Naive thymus-derived CD4-positive, alpha-beta T cell (primary cell): Measurements from ENCODE around the gene ACTBL2. TPM values are rescaled to one million over a fixed set of nuclear protein-coding genes. Genes with fewer than 3 reads are reported as not detected.

Experiments used
- ATAC-seq: fragments of 150-1000 bp; cut with Tn5 transposase; 2 replicates; pipeline ENCODE4 v1.10.0; 2021; ENCODE audit warnings: mild to moderate bottlenecking, moderate library complexity
- CTCF ChIA-PET: fragments of 350-600 bp; sonication (Branson Sonifier 250); formaldehyde crosslinking; loops from one replicate; lab custom pipeline; 2021; ENCODE audit warnings: antibody characterized with exemption; lab: Charles Lee
- POLR2A ChIA-PET: fragments of 350-600 bp; sonication (Branson Sonifier 250); formaldehyde crosslinking; loops from one replicate; lab custom pipeline; 2021; ENCODE audit warnings: antibody characterized with exemption, inconsistent platforms; lab: Charles Lee
- DNase-seq, 9 donors: peaks; one replicate each; pipeline versions ENCODE4 v3.0.0 to v3.0.0-alpha.2; 2020 to 2022; ENCODE audit warnings: mixed read lengths in 1 of 9
- H3K27ac ChIP-seq: one replicate; pipeline ENCODE4 v1.7.0; 2013; ENCODE audit warnings: mild to moderate bottlenecking, low read depth, low read length, moderate library complexity
- H3K27me3 ChIP-seq, 2 donors: one replicate each; pipeline ENCODE4 v1.7.0; 2013; ENCODE audit warnings: low read length in 2 of 2, mild to moderate bottlenecking in 2 of 2, moderate library complexity in 2 of 2; ENCODE audit not compliant: control insufficient read depth in 2 of 2, insufficient read depth in 2 of 2
- H3K36me3 ChIP-seq, 3 experiments: 1 replicate in 2 of 3; 2 replicates in 1 of 3; pipeline ENCODE4 v1.7.0; 2013; ENCODE audit warnings: low read length in 3 of 3, mild to moderate bottlenecking in 3 of 3, moderate library complexity in 1 of 3; ENCODE audit not compliant: insufficient read depth in 3 of 3, control insufficient read depth in 2 of 3
- H3K4me1 ChIP-seq, 2 donors: one replicate each; pipeline ENCODE4 v1.7.0; 2013; ENCODE audit warnings: low read length in 2 of 2, mild to moderate bottlenecking in 2 of 2, moderate library complexity in 1 of 2; ENCODE audit not compliant: control insufficient read depth in 2 of 2, insufficient read depth in 2 of 2
- H3K4me3 ChIP-seq: 2 replicates; pipeline ENCODE4 v1.7.0; 2013; ENCODE audit warnings: mild to moderate bottlenecking, low read length
- H3K9me3 ChIP-seq, 3 experiments: 1 replicate in 2 of 3; 2 replicates in 1 of 3; pipeline ENCODE4 v1.7.0; 2013; ENCODE audit warnings: low read length in 3 of 3; ENCODE audit not compliant: control insufficient read depth in 2 of 3
- H3K27ac Mint-ChIP-seq, 9 donors: one replicate each; pipeline ENCODE4 v1.8.0; 2020 to 2022; ENCODE audit warnings: mixed read lengths in 9 of 9, mild to moderate bottlenecking in 8 of 9, moderate library complexity in 5 of 9, inconsistent platforms in 2 of 9
- H3K27me3 Mint-ChIP-seq, 5 donors: one replicate each; pipeline ENCODE4 v1.8.0; 2021 to 2022; ENCODE audit warnings: mixed read lengths in 5 of 5, mild to moderate bottlenecking in 1 of 5
- H3K36me3 Mint-ChIP-seq, 5 donors: one replicate each; pipeline ENCODE4 v1.8.0; 2020 to 2022; ENCODE audit warnings: mixed read lengths in 5 of 5, mild to moderate bottlenecking in 3 of 5, inconsistent platforms in 1 of 5
- H3K4me1 Mint-ChIP-seq, 7 donors: one replicate each; pipeline ENCODE4 v1.8.0; 2020 to 2022; ENCODE audit warnings: mixed read lengths in 7 of 7, mild to moderate bottlenecking in 3 of 7, inconsistent platforms in 1 of 7
- H3K4me3 Mint-ChIP-seq, 10 donors: one replicate each; pipeline ENCODE4 v1.8.0; 2020 to 2022; ENCODE audit warnings: mild to moderate bottlenecking in 10 of 10, mixed read lengths in 10 of 10, moderate library complexity in 6 of 10, inconsistent platforms in 2 of 10
- H3K9me3 Mint-ChIP-seq, 11 donors: one replicate each; pipeline ENCODE4 v1.8.0; 2020 to 2022; ENCODE audit warnings: mixed read lengths in 11 of 11, mild to moderate bottlenecking in 4 of 11, inconsistent platforms in 1 of 11, moderate library complexity in 1 of 11
- intact Hi-C, 2 donors: fragments of 100-400 bp; cut with micrococcal nuclease; formaldehyde crosslinking; loops; one replicate each; pipeline ENCODE4 v1.15.1; 2023
- polyA plus RNA-seq, 2 donors: library from polyadenylated mRNA; unstranded; fragments of 300-500 nt; fragmentation: Illumina TruSeq; gene quantifications; one replicate each; pipeline ENCODE4 v1.2.3, GENCODE V29; 2021
- total RNA-seq, 6 experiments: library from RNA in 5 of 6; stranded (reverse) in 5 of 6; gene quantifications; 1 replicate in 5 of 6; 2 replicates in 1 of 6; pipeline ENCODE4 v1.2.3 and lab custom pipeline; 2021 to 2026

Gene ACTBL2
- total and polyA plus RNA-seq, 7 experiments from 2014 or later: not detected

- Mint-ChIP-seq H3K27ac (peak overlapping the region in 1 of 9 donors; percentile 3), H3K4me3 (no peak overlapping the region), H3K36me3 (peaks cover 0 to 3% (median 0%) of the 10 kb centered on the region in 5 donors), H3K9me3 (peaks cover 0 to 4% (median 0%) of the 10 kb centered on the region in 11 donors), H3K27me3 (peaks cover 0 to 4% (median 0%) of the 10 kb centered on the region in 5 donors), H3K4me1 (peaks cover 0 to 7% (median 5%) of the 10 kb centered on the region in 7 donors)
- ChIA-PET POLR2A (interaction anchor here (0.6 kb wide), 1 partner anchor 148 kb away, joined by 5 read pairs; no protein-coding TSS in a partner anchor), CTCF (no interaction called here)
- no peaks in the 10 kb centered on the region for H3K9me3 ChIP-seq
- no peak overlapping the region for H3K27ac ChIP-seq
- H3K4me1 ChIP-seq: no peaks in the 10 kb centered on the region
- intact Hi-C loops: no loop called here
- H3K36me3 ChIP-seq: no peaks in the 10 kb centered on the region
- ATAC-seq (no peak), DNase-seq (no peak)
- no peak overlapping the region for H3K4me3 ChIP-seq
- H3K27me3 ChIP-seq: no peaks in the 10 kb centered on the region
Measured at GRCh38 chr5:57488215-57488955, 5.8 kb upstream of the ACTBL2 start.

- no peak overlapping the region for H3K4me3 Mint-ChIP-seq
- no peaks in the 10 kb centered on the region for H3K4me1 ChIP-seq
Measured at GRCh38 chr5:57486027-57486602, 3.5 kb upstream of the ACTBL2 start.

GRCh38 chr5:57478826-57479225 lies 3.8 kb downstream of the ACTBL2 start:
- no peak overlapping the region for H3K4me3 Mint-ChIP-seq
- POLR2A ChIA-PET: no interaction called here

More at GRCh38 chr5:57486027-57486602, 3.5 kb upstream of the ACTBL2 start:
- no peak overlapping the region for H3K4me3 ChIP-seq
- ChIA-PET CTCF (no interaction called here), POLR2A (interaction anchor here (1.0 kb wide), 1 partner anchor 10 kb away, joined by 3 read pairs; no protein-coding TSS in a partner anchor)
- H3K27me3 ChIP-seq: no peaks in the 10 kb centered on the region
- peaks cover 0 to 18% (median 4%) of the 10 kb centered on the region in 5 donors for H3K27me3 Mint-ChIP-seq
- no peak overlapping the region for H3K27ac Mint-ChIP-seq
- DNase-seq (no peak), ATAC-seq (no peak)
- peaks cover 0 to 3% (median 0%) of the 10 kb centered on the region in 5 donors for H3K36me3 Mint-ChIP-seq
- intact Hi-C loops: no loop called here
- no peaks in the 10 kb centered on the region for H3K36me3 ChIP-seq
- H3K27ac ChIP-seq: no peak overlapping the region
- peaks cover 0 to 4% (median 0%) of the 10 kb centered on the region in 11 donors for H3K9me3 Mint-ChIP-seq
- H3K4me1 Mint-ChIP-seq: peaks cover 0 to 5% (median 0%) of the 10 kb centered on the region in 7 donors
- H3K9me3 ChIP-seq: no peaks in the 10 kb centered on the region

GRCh38 chr5:57476601-57477056 lies 6.0 kb downstream of the ACTBL2 start:
- Mint-ChIP-seq H3K27ac (no peak overlapping the region), H3K4me1 (no peaks in the 10 kb centered on the region), H3K27me3 (peaks cover 0 to 11% (median 4%) of the 10 kb centered on the region in 5 donors), H3K36me3 (no peaks in the 10 kb centered on the region), H3K9me3 (peaks cover 0 to 3% (median 0%) of the 10 kb centered on the region in 11 donors), H3K4me3 (no peak overlapping the region)
- ChIA-PET CTCF (interaction anchor here (0.7 kb wide), 1 partner anchor 1914 kb away, joined by 3 read pairs; no protein-coding TSS in a partner anchor), POLR2A (interaction anchor here (1.2 kb wide), 1 partner anchor 22 kb away, joined by 3 read pairs; no protein-coding TSS in a partner anchor)
- no peak overlapping the region for H3K4me3 ChIP-seq
- no peaks in the 10 kb centered on the region for H3K4me1 ChIP-seq
- no peak overlapping the region for H3K27ac ChIP-seq
- no peaks in the 10 kb centered on the region for H3K36me3 ChIP-seq
- DNase-seq (no peak), ATAC-seq (no peak)
- intact Hi-C loops: no loop called here
- H3K9me3 ChIP-seq: no peaks in the 10 kb centered on the region
- no peaks in the 10 kb centered on the region for H3K27me3 ChIP-seq

More at GRCh38 chr5:57478826-57479225, 3.8 kb downstream of the ACTBL2 start:
- CTCF ChIA-PET: no interaction called here
- intact Hi-C loops: no loop called here
- peaks cover 0 to 24% (median 10%) of the 10 kb centered on the region in 5 donors for H3K27me3 Mint-ChIP-seq
- DNase-seq (no peak), ATAC-seq (no peak)
- no peaks in the 10 kb centered on the region for H3K9me3 ChIP-seq
- no peak overlapping the region for H3K27ac ChIP-seq
- no peaks in the 10 kb centered on the region for H3K27me3 ChIP-seq
- no peak overlapping the region for H3K27ac Mint-ChIP-seq
- no peaks in the 10 kb centered on the region for H3K36me3 Mint-ChIP-seq
- peaks cover 0 to 3% (median 0%) of the 10 kb centered on the region in 11 donors for H3K9me3 Mint-ChIP-seq
- no peak overlapping the region for H3K4me3 ChIP-seq
- H3K4me1 Mint-ChIP-seq: no peaks in the 10 kb centered on the region
- H3K36me3 ChIP-seq: no peaks in the 10 kb centered on the region
- no peaks in the 10 kb centered on the region for H3K4me1 ChIP-seq

GRCh38 chr5:57470339-57470738 lies 12.3 kb downstream of the ACTBL2 start:
- intact Hi-C loops: no loop called here
- Histone ChIP-seq H3K4me1 (no peaks in the 10 kb centered on the region), H3K9me3 (no peaks in the 10 kb centered on the region), H3K27ac (no peak overlapping the region), H3K27me3 (no peaks in the 10 kb centered on the region), H3K4me3 (no peak overlapping the region), H3K36me3 (no peaks in the 10 kb centered on the region)
- Mint-ChIP-seq H3K36me3 (peaks cover 0 to 2% (median 0%) of the 10 kb centered on the region in 5 donors), H3K4me3 (no peak overlapping the region), H3K27me3 (peaks cover 0 to 8% (median 4%) of the 10 kb centered on the region in 5 donors), H3K9me3 (peaks cover 0 to 6% (median 0%) of the 10 kb centered on the region in 11 donors), H3K4me1 (no peaks in the 10 kb centered on the region), H3K27ac (no peak overlapping the region)
- ChIA-PET CTCF (interaction anchor here (1.2 kb wide), 1 partner anchor 29 kb away, joined by 4 read pairs; no protein-coding TSS in a partner anchor), POLR2A (interaction anchor here (0.6 kb wide), 1 partner anchor 10 kb away, joined by 3 read pairs; no protein-coding TSS in a partner anchor)
- ATAC-seq (no peak), DNase-seq (no peak)

GRCh38 chr5:57468481-57469163 lies 14.0 kb downstream of the ACTBL2 start:
- H3K27me3 Mint-ChIP-seq: peaks cover 0 to 12% (median 4%) of the 10 kb centered on the region in 5 donors
- no peak overlapping the region for H3K4me3 Mint-ChIP-seq
- no peaks in the 10 kb centered on the region for H3K4me1 Mint-ChIP-seq
- ATAC-seq: no peak
- Histone ChIP-seq H3K4me3 (no peak overlapping the region), H3K4me1 (no peaks in the 10 kb centered on the region), H3K9me3 (no peaks in the 10 kb centered on the region), H3K27me3 (no peaks in the 10 kb centered on the region), H3K27ac (no peak overlapping the region), H3K36me3 (no peaks in the 10 kb centered on the region)
- ChIA-PET CTCF (interaction anchor here (0.8 kb wide), 1 partner anchor 22 kb away, joined by 3 read pairs; no protein-coding TSS in a partner anchor), POLR2A (no interaction called here)
- DNase-seq: no peak
- H3K36me3 Mint-ChIP-seq: peaks cover 0 to 2% (median 0%) of the 10 kb centered on the region in 5 donors
- H3K27ac Mint-ChIP-seq: no peak overlapping the region
- H3K9me3 Mint-ChIP-seq: peaks cover 0 to 6% (median 0%) of the 10 kb centered on the region in 11 donors
- intact Hi-C loops: no loop called here
